Kidney (tissue), 22 donors: ENCODE data around the gene FYB1. TPM values are rescaled to one million over a fixed set of nuclear protein-coding genes. Genes with fewer than 3 reads are reported as not detected.

Experiments
- DNase-seq, 5 donors: peaks; one replicate each; pipeline ENCODE4 v3.0.0-alpha.2; 2013 to 2020
- FAIRE-seq: peaks from 2 replicates; lab custom pipeline; 2012; peaks lifted over from hg19 to GRCh38; lab: Jason Lieb, UNC
- H3K27ac ChIP-seq, 2 donors: one replicate each; pipeline ENCODE4 v1.7.0; 2013; ENCODE audit warnings: low read depth in 2 of 2, low read length in 2 of 2, inconsistent platforms in 1 of 2
- H3K27me3 ChIP-seq: one replicate; pipeline ENCODE4 v1.7.1; 2013; ENCODE audit warnings: low read length, inconsistent platforms; ENCODE audit not compliant: control insufficient read depth, insufficient read depth
- H3K36me3 ChIP-seq, 3 donors: one replicate each; pipeline versions ENCODE4 v1.7.0 to v1.7.1; 2013; ENCODE audit warnings: low read length in 3 of 3, control low read depth in 1 of 3, inconsistent platforms in 1 of 3; ENCODE audit not compliant: insufficient read depth in 3 of 3, control insufficient read depth in 2 of 3
- H3K4me1 ChIP-seq, 3 donors: one replicate each; pipeline versions ENCODE4 v1.7.0 to v1.7.1; 2013; ENCODE audit warnings: low read length in 3 of 3, inconsistent platforms in 1 of 3, low read depth in 1 of 3; ENCODE audit not compliant: control insufficient read depth in 2 of 3, insufficient read depth in 2 of 3
- H3K4me3 ChIP-seq, 3 donors: one replicate each; pipeline versions ENCODE4 v1.7.0 to v1.8.1; 2013; ENCODE audit warnings: low read length in 3 of 3, control low read depth in 1 of 3, inconsistent platforms in 1 of 3
- H3K9ac ChIP-seq, 3 donors: one replicate each; pipeline versions ENCODE4 v1.7.0 to v1.7.1; 2013; ENCODE audit warnings: low read length in 3 of 3, control low read depth in 1 of 3, inconsistent platforms in 1 of 3
- H3K9me3 ChIP-seq, 3 donors: one replicate each; pipeline versions ENCODE4 v1.7.0 to v1.7.1; 2013; ENCODE audit warnings: low read length in 3 of 3, control low read depth in 1 of 3, inconsistent platforms in 1 of 3; ENCODE audit not compliant: control insufficient read depth in 2 of 3, insufficient read depth in 1 of 3
- intact Hi-C: fragments of 100-400 bp; cut with DNase I; formaldehyde crosslinking; loops from one replicate; pipeline ENCODE4 v1.11.1; 2022
- long read RNA-seq, 10 donors: library from polyadenylated mRNA in 1 of 10; unstranded in 1 of 10; transcript quantifications; one replicate each; pipeline ENCODE4 v2.0.0 and lab custom pipeline, GENCODE V29; 2021 to 2026
- polyA plus RNA-seq: library from polyadenylated mRNA; stranded (reverse); fragments of 350-450 nt; fragmentation: Illumina TruSeq; extraction: RNeasy Lipid Tissue Mini Kit (QIAGEN cat#74804); gene quantifications from one replicate; pipeline ENCODE4 v1.2.3, GENCODE V29; 2014; ENCODE audit warnings: low read depth, low replicate concordance; ENCODE audit not compliant: insufficient read depth
- total RNA-seq: library from RNA; stranded (reverse); fragmentation: NEBNext Ultra II Directional; extraction: Animal tissue kit (Norgen Biotek cat#: 25700); gene quantifications from one replicate; pipeline ENCODE4 v1.2.1, GENCODE V29; 2021
- TF ChIP-seq, protein P1 (sequence below): IDR thresholded peaks from 3 replicates; pipeline ENCODE4 v1.5.1; 2012; ENCODE audit warnings: mild to moderate bottlenecking, moderate library complexity, borderline replicate concordance; ENCODE audit not compliant: insufficient read depth; ENCODE audit errors: extremely low read depth
- donor health status: control.
- donor health status: control.
- donor health status: control.
- donor health status: control.
- donor health status: control.
- donor health status: DM: yes; HTN: yes; CAD: no.
- donor health status: Normal renal cell carcinoma (clear cell type).

FYB1 gene, protein sequence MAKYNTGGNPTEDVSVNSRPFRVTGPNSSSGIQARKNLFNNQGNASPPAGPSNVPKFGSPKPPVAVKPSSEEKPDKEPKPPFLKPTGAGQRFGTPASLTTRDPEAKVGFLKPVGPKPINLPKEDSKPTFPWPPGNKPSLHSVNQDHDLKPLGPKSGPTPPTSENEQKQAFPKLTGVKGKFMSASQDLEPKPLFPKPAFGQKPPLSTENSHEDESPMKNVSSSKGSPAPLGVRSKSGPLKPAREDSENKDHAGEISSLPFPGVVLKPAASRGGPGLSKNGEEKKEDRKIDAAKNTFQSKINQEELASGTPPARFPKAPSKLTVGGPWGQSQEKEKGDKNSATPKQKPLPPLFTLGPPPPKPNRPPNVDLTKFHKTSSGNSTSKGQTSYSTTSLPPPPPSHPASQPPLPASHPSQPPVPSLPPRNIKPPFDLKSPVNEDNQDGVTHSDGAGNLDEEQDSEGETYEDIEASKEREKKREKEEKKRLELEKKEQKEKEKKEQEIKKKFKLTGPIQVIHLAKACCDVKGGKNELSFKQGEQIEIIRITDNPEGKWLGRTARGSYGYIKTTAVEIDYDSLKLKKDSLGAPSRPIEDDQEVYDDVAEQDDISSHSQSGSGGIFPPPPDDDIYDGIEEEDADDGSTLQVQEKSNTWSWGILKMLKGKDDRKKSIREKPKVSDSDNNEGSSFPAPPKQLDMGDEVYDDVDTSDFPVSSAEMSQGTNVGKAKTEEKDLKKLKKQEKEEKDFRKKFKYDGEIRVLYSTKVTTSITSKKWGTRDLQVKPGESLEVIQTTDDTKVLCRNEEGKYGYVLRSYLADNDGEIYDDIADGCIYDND
- total RNA-seq, result 53.7 TPM
- polyA plus RNA-seq, result 2.3 TPM
- long read RNA-seq, donor 1, result 0 reads
- long read RNA-seq, donor 2, result 0 reads
- long read RNA-seq, donor 3, partial matches to known transcripts, result 0 of 2 reads
- long read RNA-seq, donor 3, other reads (novel, unspliced or antisense), result 0 of 2 reads
- long read RNA-seq, donor 4, partial matches to known transcripts, result 0 of 1 reads
- long read RNA-seq, donor 4, other reads (novel, unspliced or antisense), result 0 of 1 reads
- long read RNA-seq, donor 5, result 0 reads
- long read RNA-seq, donor 6, result 0 reads
- long read RNA-seq, donor 7, partial matches to known transcripts, result 17 of 22 reads
- long read RNA-seq, donor 7, other reads (novel, unspliced or antisense), result 2 of 22 reads
- long read RNA-seq, donor 8, partial matches to known transcripts, result 0 of 1 reads
- long read RNA-seq, donor 8, other reads (novel, unspliced or antisense), result 0 of 1 reads
- long read RNA-seq, donor 9, result 0 reads
- long read RNA-seq, donor 10, partial matches to known transcripts, result 0 of 1 reads
- long read RNA-seq, donor 10, other reads (novel, unspliced or antisense), result 0 of 1 reads

DNA sequence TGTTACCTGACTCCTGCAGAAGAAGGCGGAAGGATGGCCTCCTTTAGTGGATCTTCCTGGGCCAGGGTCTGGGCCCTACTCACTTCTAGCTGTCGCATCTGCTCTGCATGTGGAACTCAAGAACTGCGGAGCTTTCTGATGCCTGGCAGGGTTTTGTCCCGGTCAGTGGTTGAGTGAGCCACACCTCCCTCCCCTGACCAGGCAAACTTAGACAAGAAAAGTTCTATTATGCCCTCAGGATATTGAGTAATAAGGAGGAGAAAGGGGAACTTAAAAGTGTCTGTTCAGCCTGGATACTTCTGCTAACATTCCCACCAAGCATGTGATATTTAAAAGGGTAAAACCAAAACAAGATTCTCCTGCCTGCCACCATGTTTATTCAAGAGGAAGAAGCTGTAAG is at the start of gene FYB1:
Gene FYB1, minus strand, starts transcription at position 127 of the 400 bp plus-strand sequence. CDS start 16,603 bp downstream, outside the sequence.
- H3K4me1 ChIP-seq, result no peaks in the 10 kb centered on the region
- H3K27ac ChIP-seq, result no peak within 1 kb of the TSS
- DNase-seq (peak; percentile 34 to 72 (median 44)), FAIRE-seq (no peak)
- no peak within 1 kb of the TSS for H3K4me3 ChIP-seq
- H3K27me3 ChIP-seq, result no peaks in the 10 kb centered on the region
- TF ChIP-seq, protein P1, sequence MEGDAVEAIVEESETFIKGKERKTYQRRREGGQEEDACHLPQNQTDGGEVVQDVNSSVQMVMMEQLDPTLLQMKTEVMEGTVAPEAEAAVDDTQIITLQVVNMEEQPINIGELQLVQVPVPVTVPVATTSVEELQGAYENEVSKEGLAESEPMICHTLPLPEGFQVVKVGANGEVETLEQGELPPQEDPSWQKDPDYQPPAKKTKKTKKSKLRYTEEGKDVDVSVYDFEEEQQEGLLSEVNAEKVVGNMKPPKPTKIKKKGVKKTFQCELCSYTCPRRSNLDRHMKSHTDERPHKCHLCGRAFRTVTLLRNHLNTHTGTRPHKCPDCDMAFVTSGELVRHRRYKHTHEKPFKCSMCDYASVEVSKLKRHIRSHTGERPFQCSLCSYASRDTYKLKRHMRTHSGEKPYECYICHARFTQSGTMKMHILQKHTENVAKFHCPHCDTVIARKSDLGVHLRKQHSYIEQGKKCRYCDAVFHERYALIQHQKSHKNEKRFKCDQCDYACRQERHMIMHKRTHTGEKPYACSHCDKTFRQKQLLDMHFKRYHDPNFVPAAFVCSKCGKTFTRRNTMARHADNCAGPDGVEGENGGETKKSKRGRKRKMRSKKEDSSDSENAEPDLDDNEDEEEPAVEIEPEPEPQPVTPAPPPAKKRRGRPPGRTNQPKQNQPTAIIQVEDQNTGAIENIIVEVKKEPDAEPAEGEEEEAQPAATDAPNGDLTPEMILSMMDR, result no peak
- no peaks in the 10 kb centered on the region for H3K36me3 ChIP-seq
- intact Hi-C loops, result loop anchor here (5.0 kb wide), 1 partner anchor 348 kb away; no protein-coding TSS in a partner anchor
- H3K9ac ChIP-seq, result no peak within 1 kb of the TSS
- H3K9me3 ChIP-seq, result no peaks in the 10 kb centered on the region

DNA sequence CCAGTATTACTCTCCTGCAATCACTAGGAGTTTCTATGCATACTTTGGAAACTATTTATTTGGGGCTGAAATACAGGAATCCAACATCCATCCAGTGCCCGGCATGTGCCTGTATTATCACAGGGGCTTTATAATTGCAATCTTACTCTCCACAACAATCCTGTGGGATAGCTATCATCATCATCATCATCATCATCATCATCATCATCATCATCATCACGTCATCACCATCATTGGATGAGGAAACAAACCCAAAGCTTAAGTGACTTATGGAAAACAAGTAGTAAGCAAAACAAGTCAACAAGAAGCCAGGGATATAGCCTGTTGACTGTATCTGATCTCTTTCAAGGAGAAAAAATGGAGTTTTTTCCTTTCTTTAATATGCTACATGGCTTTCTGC is 47.8 kb upstream of the FYB1 start:
- Histone ChIP-seq H3K4me1 (no peaks in the 10 kb centered on the region), H3K4me3 (no peak overlapping the region), H3K36me3 (no peaks in the 10 kb centered on the region), H3K27me3 (no peaks in the 10 kb centered on the region), H3K27ac (no peak overlapping the region), H3K9me3 (no peaks in the 10 kb centered on the region), H3K9ac (no peak overlapping the region)
- DNase-seq, result no peak
- intact Hi-C loops, result no loop called here
- TF ChIP-seq, protein P1, result no peak
- no peak for FAIRE-seq

DNA sequence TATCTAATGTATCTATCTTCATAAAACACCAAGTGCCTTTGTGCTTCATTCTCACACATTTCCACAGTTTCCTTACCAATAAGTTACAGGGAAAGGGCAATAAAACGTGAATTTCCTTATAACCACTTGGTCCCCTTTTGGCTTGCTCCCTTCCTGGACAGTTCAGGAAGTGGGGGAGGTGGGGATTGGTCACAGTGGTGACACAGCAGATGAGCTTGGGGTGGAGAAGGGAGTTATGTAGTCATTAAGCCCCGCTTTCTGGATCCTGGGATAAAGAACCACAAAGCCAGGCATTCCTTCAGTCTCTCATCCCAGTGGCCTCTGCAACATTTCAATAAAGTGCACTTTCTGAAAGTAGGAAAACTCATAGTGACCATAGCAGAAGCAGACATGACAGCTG is 47.1 kb upstream of the FYB1 start:
- FAIRE-seq, result no peak
- no peaks in the 10 kb centered on the region for H3K36me3 ChIP-seq
- no peaks in the 10 kb centered on the region for H3K27me3 ChIP-seq
- H3K4me1 ChIP-seq, result no peaks in the 10 kb centered on the region
- no peak for DNase-seq
- H3K4me3 ChIP-seq, result no peak overlapping the region
- intact Hi-C loops, result no loop called here
- no peaks in the 10 kb centered on the region for H3K9me3 ChIP-seq
- no peak overlapping the region for H3K9ac ChIP-seq
- TF ChIP-seq, protein P1, result no peak
- H3K27ac ChIP-seq, result no peak overlapping the region
